GM23338 (cell line): ENCODE data around the gene GOLGA2. TPM values are rescaled to one million over a fixed set of nuclear protein-coding genes. Genes with fewer than 3 reads are reported as not detected.

Experiments
- ATAC-seq: fragments of 200-7000 bp; cut with Tn5 transposase; 3 replicates; pipeline ENCODE4 v1.9.1; 2020
- DNase-seq: peaks from one replicate; pipeline ENCODE4 v3.0.0-alpha.2; 2015; ENCODE audit warnings: low spot score
- H2AFZ ChIP-seq: fragments of 200-600 bp; sonication (generic); 2 replicates; pipeline ENCODE4 v1.8.0; 2016; ENCODE audit warnings: antibody characterized with exemption, mild to moderate bottlenecking, moderate library complexity
- H3F3A ChIP-seq: fragments of 200-600 bp; sonication (generic); replicated peaks from 2 replicates; pipeline ENCODE4 v1.8.0; 2017; ENCODE audit warnings: antibody characterized with exemption, mixed run types, low read depth
- H3K27ac ChIP-seq: fragments of 200-600 bp; sonication (generic); 2 replicates; pipeline ENCODE4 v1.6.1; 2016; ENCODE audit warnings: low read depth
- H3K27me3 ChIP-seq: fragments of 200-600 bp; sonication (generic); 2 replicates; pipeline ENCODE4 v1.8.0; 2016; ENCODE audit warnings: mild to moderate bottlenecking, mixed run types, moderate library complexity; ENCODE audit not compliant: insufficient read depth
- H3K36me3 ChIP-seq: fragments of 200-600 bp; sonication (generic); 2 replicates; pipeline ENCODE4 v1.8.0; 2016; ENCODE audit warnings: mild to moderate bottlenecking; ENCODE audit not compliant: insufficient read depth
- H3K4me1 ChIP-seq: fragments of 200-600 bp; sonication (generic); 2 replicates; pipeline ENCODE4 v1.8.0; 2016; ENCODE audit warnings: mild to moderate bottlenecking, moderate library complexity; ENCODE audit not compliant: insufficient read depth
- H3K4me2 ChIP-seq: fragments of 200-600 bp; sonication (generic); 2 replicates; pipeline ENCODE4 v1.7.1; 2017; ENCODE audit warnings: mixed run types
- H3K4me3 ChIP-seq: fragments of 200-600 bp; sonication (generic); 2 replicates; pipeline ENCODE4 v1.6.1; 2016; ENCODE audit warnings: mixed run types
- H3K79me2 ChIP-seq: fragments of 200-600 bp; sonication (generic); replicated peaks from 2 replicates; pipeline ENCODE4 v1.8.0; 2017; ENCODE audit warnings: mild to moderate bottlenecking; ENCODE audit not compliant: insufficient read depth
- H3K9me2 ChIP-seq: fragments of 200-600 bp; sonication (generic); 2 replicates; pipeline ENCODE4 v1.8.0; 2017; ENCODE audit not compliant: insufficient read depth
- H4K20me1 ChIP-seq: fragments of 200-600 bp; sonication (generic); replicated peaks from 2 replicates; pipeline ENCODE4 v1.8.0; 2017; ENCODE audit warnings: mild to moderate bottlenecking; ENCODE audit not compliant: insufficient read depth
- H3K27ac Mint-ChIP-seq: 2 replicates; pipeline ENCODE4 v1.8.0; 2020; ENCODE audit warnings: inconsistent platforms, mild to moderate bottlenecking, moderate library complexity, mixed read lengths
- H3K27me3 Mint-ChIP-seq: 3 replicates; pipeline ENCODE4 v1.8.0; 2022; ENCODE audit warnings: low read depth, mild to moderate bottlenecking, moderate library complexity, mixed read lengths, inconsistent platforms; ENCODE audit not compliant: insufficient read depth, poor library complexity
- H3K36me3 Mint-ChIP-seq: 3 replicates; pipeline ENCODE4 v1.8.0; 2021; ENCODE audit warnings: low read depth, mild to moderate bottlenecking, inconsistent platforms, moderate library complexity, mixed read lengths
- H3K4me1 Mint-ChIP-seq: 3 replicates; pipeline ENCODE4 v1.8.0; 2020; ENCODE audit warnings: mild to moderate bottlenecking, inconsistent platforms, mixed read lengths
- H3K4me3 Mint-ChIP-seq: 3 replicates; pipeline ENCODE4 v1.8.0; 2021; ENCODE audit warnings: moderate library complexity, mild to moderate bottlenecking, inconsistent platforms, mixed read lengths
- H3K9me3 Mint-ChIP-seq: 3 replicates; pipeline ENCODE4 v1.8.0; 2020; ENCODE audit warnings: moderate library complexity, mild to moderate bottlenecking, inconsistent platforms, mixed read lengths
- CREB1 ChIP-seq: fragments of 250-450 bp; sonication (Bioruptor Pico); IDR thresholded peaks from 2 replicates; pipeline ENCODE4 v1.5.0; 2020; ENCODE audit warnings: low read depth, mild to moderate bottlenecking, moderate library complexity
- EZH2 ChIP-seq: fragments of 200-600 bp; sonication (generic); IDR thresholded peaks from one replicate; pipeline ENCODE4 v1.8.0; 2017; ENCODE audit warnings: antibody characterized with exemption, mild to moderate bottlenecking, low read depth; ENCODE audit not compliant: unreplicated experiment
- EZH2phosphoT487 ChIP-seq: fragments of 200-600 bp; sonication (generic); IDR thresholded peaks from one replicate; pipeline ENCODE4 v1.8.1; 2018; ENCODE audit warnings: antibody characterized with exemption; ENCODE audit not compliant: unreplicated experiment
- POLR2AphosphoS5 ChIP-seq: IDR thresholded peaks from 2 replicates; pipeline ENCODE4 v1.6.1; 2016; ENCODE audit warnings: antibody characterized with exemption, low read depth
- REST ChIP-seq: IDR thresholded peaks from one replicate; pipeline ENCODE4 v1.6.1; 2018; ENCODE audit warnings: antibody characterized with exemption; ENCODE audit not compliant: unreplicated experiment
- STAT1 ChIP-seq: IDR thresholded peaks from one replicate; pipeline ENCODE4 v1.6.1; 2016; ENCODE audit warnings: antibody characterized with exemption; ENCODE audit not compliant: unreplicated experiment
- ZNF114 ChIP-seq: fragments of 250-450 bp; sonication (Bioruptor Pico); IDR thresholded peaks from 2 replicates; pipeline ENCODE4 v1.5.0; 2020; ENCODE audit warnings: mild to moderate bottlenecking, moderate library complexity
- ZNF331 ChIP-seq: fragments of 250-450 bp; sonication (Bioruptor Pico); IDR thresholded peaks from 2 replicates; pipeline ENCODE4 v1.5.0; 2020; ENCODE audit warnings: low read depth, mild to moderate bottlenecking, moderate library complexity
- ZNF462 ChIP-seq: fragments of 250-450 bp; sonication (Bioruptor Pico); IDR thresholded peaks from 2 replicates; pipeline ENCODE4 v1.5.0; 2020; ENCODE audit warnings: mild to moderate bottlenecking, moderate library complexity
- polyA plus RNA-seq: library from polyadenylated mRNA; unstranded; fragments of >200 nt; fragmentation: Nextera tagmentation; extraction: Ambion mirVana; gene quantifications from 2 replicates; pipeline ENCODE4 v1.2.1, GENCODE V29; 2016
- total RNA-seq: library from RNA; depleted of rRNA; stranded (reverse); fragments of >200 nt; shearing (Covaris generic); gene quantifications from 2 replicates; pipeline ENCODE4 v1.2.3, GENCODE V29; 2014

GOLGA2 gene
- total and polyA plus RNA-seq, 2 experiments from 2014 or later = 32.6 to 48.4 TPM

- Histone ChIP-seq H2AFZ (peak within 1 kb of the TSS; percentile 84), H3K9me2 (no peaks in the 10 kb centered on the region), H3K36me3 (no peaks in the 10 kb centered on the region; the same call in 1 of the 2 replicates), H3K4me2 (peak within 1 kb of the TSS; percentile 99), H3K27ac (peak within 1 kb of the TSS; percentile 94), H3K27me3 (no peaks in the 10 kb centered on the region), H4K20me1 (peaks cover 12% of the 10 kb centered on the region), H3F3A (peaks cover 13% of the 10 kb centered on the region; the same call in 1 of the 2 replicates), H3K79me2 (peaks cover 21% of the 10 kb centered on the region), H3K4me3 (peak within 1 kb of the TSS; percentile 97), H3K4me1 (peaks cover 8% of the 10 kb centered on the region; the same call in 1 of the 2 replicates)
- Mint-ChIP-seq H3K36me3 (peaks cover 9% of the 10 kb centered on the region), H3K27me3 (peaks cover 17% of the 10 kb centered on the region), H3K4me1 (peaks cover 13% of the 10 kb centered on the region), H3K27ac (peak within 1 kb of the TSS; percentile 95), H3K4me3 (peak within 1 kb of the TSS; percentile 91), H3K9me3 (no peaks in the 10 kb centered on the region; the same call in 2 of the 3 replicates)
- DNase-seq = peak; percentile 100
- TF ChIP-seq ZNF331 (CRISPR knock-in tag) (no peak), ZNF462 (CRISPR knock-in tag) (no peak), STAT1 (no peak), POLR2AphosphoS5 (peak; percentile 99), CREB1 (peak; percentile 83)
- ATAC-seq = peak; percentile 91
These were observed 284 bp upstream of the GOLGA2 start, which contains the start of gene SWI5 for GRCh38 chr9:128276008-128276573. Gene SWI5 (plus strand): TSS chr9:128276276.

GRCh38 chr9:128274245-128274644, 1.6 kb downstream of the GOLGA2 start:
- peak overlapping the region; percentile 91 for H3K4me3 Mint-ChIP-seq
- H3K4me3 ChIP-seq = no peak overlapping the region
- no peak for TF ChIP-seq EZH2
- no peak for TF ChIP-seq ZNF114 (CRISPR knock-in tag)
- no peak for TF ChIP-seq EZH2phosphoT487
- no peak for TF ChIP-seq CREB1
- TF ChIP-seq REST = no peak
- no peak for TF ChIP-seq ZNF331 (CRISPR knock-in tag)

More at GRCh38 chr9:128274245-128274644, 1.6 kb downstream of the GOLGA2 start:
- Histone ChIP-seq H3K79me2 (peaks cover 21% of the 10 kb centered on the region), H3K27ac (no peak overlapping the region), H3K4me1 (peaks cover 8% of the 10 kb centered on the region; the same call in 1 of the 2 replicates), H3F3A (peaks cover 13% of the 10 kb centered on the region; the same call in 1 of the 2 replicates), H2AFZ (no peak overlapping the region), H4K20me1 (peaks cover 12% of the 10 kb centered on the region), H3K4me2 (no peak overlapping the region), H3K36me3 (no peaks in the 10 kb centered on the region; the same call in 1 of the 2 replicates), H3K9me2 (no peaks in the 10 kb centered on the region), H3K27me3 (no peaks in the 10 kb centered on the region)
- no peak overlapping the region for H3K27ac Mint-ChIP-seq
- peaks cover 13% of the 10 kb centered on the region for H3K4me1 Mint-ChIP-seq
- ATAC-seq (no peak), DNase-seq (no peak)
- no peaks in the 10 kb centered on the region; the same call in 2 of the 3 replicates for H3K9me3 Mint-ChIP-seq
- H3K27me3 Mint-ChIP-seq = peaks cover 16% of the 10 kb centered on the region
- peaks cover 9% of the 10 kb centered on the region for H3K36me3 Mint-ChIP-seq
